Measurements from ENCODE around the gene FBN1.

DNA sequence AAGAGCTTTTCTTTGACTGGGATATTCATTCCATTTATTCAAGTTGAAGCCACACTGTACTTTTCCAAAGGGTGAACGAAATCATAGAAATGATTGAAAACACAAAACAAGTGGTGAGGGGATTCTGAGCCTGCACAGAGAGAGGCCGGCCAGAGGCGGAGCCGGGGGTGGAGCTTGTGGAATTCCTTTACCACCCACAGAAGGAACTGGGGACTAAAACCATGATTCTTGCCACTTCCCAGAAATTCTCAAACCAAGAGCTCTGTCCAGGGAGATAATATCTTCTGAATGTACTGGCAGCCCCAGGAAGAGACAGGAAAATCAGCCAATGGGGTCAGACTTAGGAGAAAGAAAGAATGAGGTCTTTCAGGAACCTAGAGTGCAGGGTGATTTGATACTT lies 20.8 kb downstream of the FBN1 start:
- no peak for TF ChIP-seq YY2 (tag by site-specific recombination; IDR thresholded peaks at IDR 0.05)
- TF ChIP-seq KLF1 (tag by site-specific recombination; IDR thresholded peaks at IDR 0.05) = no peak
- no peak for TF ChIP-seq ZNF398 (tag by site-specific recombination; IDR thresholded peaks at IDR 0.05)
- TF ChIP-seq YY1 (tag by site-specific recombination; IDR thresholded peaks at IDR 0.05) = no peak
- no peak for TF ChIP-seq ZSCAN16 (tag by site-specific recombination; IDR thresholded peaks at IDR 0.05)
- TF ChIP-seq CTCF (tag by site-specific recombination; IDR thresholded peaks at IDR 0.05) = no peak
- no peak for TF ChIP-seq KLF7 (tag by site-specific recombination; IDR thresholded peaks at IDR 0.05; ENCODE audit: borderline replicate concordance)
- TF ChIP-seq ZNF10 (tag by site-specific recombination; IDR thresholded peaks at IDR 0.05) = no peak
- TF ChIP-seq ZBTB49 (tag by site-specific recombination; IDR thresholded peaks at IDR 0.05; ENCODE audit: low read depth) = no peak

Measured in HEK293 (cell line).